GM12873 (cell line): ENCODE measurements around the gene ZNF862.

Experiments used
- TF ChIP-seq, protein P1 (sequence below): IDR thresholded peaks from 2 replicates; pipeline ENCODE4 v1.5.1; 2012; ENCODE audit warnings: low read depth, mild to moderate bottlenecking, moderate library complexity, low read length, control low read depth; ENCODE audit not compliant: insufficient read depth; ENCODE audit errors: missing control alignments

ZNF862 gene

GRCh38 chr7:149838224-149838991 lies at the start of gene ZNF862:
ZNF862 (plus strand) TSS chr7:149838375; CDS start chr7:149838612, 237 bp downstream.
- TF ChIP-seq, protein P1, sequence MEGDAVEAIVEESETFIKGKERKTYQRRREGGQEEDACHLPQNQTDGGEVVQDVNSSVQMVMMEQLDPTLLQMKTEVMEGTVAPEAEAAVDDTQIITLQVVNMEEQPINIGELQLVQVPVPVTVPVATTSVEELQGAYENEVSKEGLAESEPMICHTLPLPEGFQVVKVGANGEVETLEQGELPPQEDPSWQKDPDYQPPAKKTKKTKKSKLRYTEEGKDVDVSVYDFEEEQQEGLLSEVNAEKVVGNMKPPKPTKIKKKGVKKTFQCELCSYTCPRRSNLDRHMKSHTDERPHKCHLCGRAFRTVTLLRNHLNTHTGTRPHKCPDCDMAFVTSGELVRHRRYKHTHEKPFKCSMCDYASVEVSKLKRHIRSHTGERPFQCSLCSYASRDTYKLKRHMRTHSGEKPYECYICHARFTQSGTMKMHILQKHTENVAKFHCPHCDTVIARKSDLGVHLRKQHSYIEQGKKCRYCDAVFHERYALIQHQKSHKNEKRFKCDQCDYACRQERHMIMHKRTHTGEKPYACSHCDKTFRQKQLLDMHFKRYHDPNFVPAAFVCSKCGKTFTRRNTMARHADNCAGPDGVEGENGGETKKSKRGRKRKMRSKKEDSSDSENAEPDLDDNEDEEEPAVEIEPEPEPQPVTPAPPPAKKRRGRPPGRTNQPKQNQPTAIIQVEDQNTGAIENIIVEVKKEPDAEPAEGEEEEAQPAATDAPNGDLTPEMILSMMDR: no peak

DNA sequence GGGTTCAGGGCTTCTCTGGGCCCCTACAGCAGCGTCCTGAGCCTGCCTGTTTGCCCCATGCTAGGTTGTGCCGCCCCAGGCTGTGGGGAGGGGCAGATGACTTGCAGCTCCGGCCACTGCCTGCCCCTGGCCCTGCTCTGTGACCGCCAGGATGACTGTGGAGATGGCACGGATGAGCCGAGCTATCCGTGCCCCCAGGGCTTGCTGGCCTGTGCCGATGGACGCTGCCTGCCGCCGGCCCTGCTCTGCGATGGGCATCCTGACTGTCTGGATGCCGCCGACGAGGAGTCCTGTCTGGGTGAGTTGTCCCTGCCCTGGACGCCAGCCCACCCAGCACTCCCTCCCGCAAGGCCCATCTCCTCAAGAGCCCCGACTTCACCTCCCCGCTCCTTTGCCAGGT lies 49.1 kb upstream of the ZNF862 start:
- TF ChIP-seq, protein P1: no peak

GRCh38 chr7:149790146-149790548 lies 48.0 kb upstream of the ZNF862 start:
- TF ChIP-seq, protein P1: peak; percentile 58

DNA sequence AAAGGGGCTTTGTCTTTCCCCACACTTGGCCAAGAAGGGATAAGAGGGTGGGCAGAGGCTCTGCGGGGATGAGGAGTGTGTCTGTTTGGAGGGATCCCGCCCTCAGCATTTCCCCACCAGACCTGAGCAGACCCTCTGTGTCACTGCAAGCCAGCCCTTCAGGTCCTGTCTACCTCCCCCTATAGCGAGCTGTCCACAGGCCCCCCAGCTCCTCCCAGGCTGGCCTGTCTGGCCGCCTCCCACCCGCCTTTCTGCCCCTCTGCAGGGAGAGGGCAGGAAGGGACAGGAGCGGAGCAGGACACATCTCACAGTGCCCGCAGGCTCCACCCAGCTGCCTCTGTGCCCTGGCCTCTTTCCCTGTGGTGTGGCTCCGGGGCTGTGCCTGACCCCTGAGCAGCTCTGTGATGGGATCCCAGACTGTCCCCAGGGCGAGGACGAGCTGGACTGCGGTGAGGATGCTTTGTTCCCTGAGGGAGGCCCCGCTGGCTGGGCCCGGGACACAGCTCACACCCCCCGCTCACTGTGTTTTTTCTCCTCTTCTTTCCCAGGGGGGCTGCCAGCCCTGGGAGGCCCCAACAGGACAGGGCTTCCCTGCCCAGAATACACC lies 47.3 kb upstream of the ZNF862 start:
- TF ChIP-seq, protein P1: no peak

GRCh38 chr7:149791411-149792219 lies 46.6 kb upstream of the ZNF862 start:
- TF ChIP-seq, protein P1: no peak

DNA sequence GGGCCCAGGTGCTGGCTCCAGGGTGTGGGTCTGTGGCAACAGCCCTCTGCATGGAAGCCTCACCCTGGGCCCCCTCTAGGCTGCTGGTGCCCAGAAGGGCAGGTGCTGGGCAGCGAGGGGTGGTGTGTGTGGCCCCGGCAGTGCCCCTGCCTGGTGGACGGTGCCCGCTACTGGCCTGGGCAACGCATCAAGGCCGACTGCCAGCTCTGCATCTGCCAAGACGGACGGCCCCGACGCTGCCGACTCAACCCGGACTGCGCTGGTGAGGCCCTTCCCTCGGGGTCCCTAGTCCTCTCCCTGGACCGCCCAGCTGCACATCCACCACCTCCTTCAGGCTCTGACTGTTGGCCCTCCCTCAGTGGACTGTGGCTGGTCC lies 46.0 kb upstream of the ZNF862 start:
- TF ChIP-seq, protein P1: no peak

GRCh38 chr7:149793261-149793660 lies 44.9 kb upstream of the ZNF862 start:
- TF ChIP-seq, protein P1: no peak
